GM21717 (cell line): ENCODE results near the gene GRM4.

Experiments
- ATAC-seq: cut with Tn5 transposase; IDR thresholded peaks from one replicate; pipeline ENCODE4 v1.9.1; 2021; ENCODE audit warnings: mild to moderate bottlenecking, moderate library complexity; ENCODE audit not compliant: unreplicated experiment

Gene GRM4

GRCh38 chr6:34065466-34066217, 80.2 kb downstream of the GRM4 start:
- no peak for ATAC-seq

- ATAC-seq = no peak
Measured at GRCh38 chr6:34064675-34065074, 81.2 kb downstream of the GRM4 start.

GRCh38 chr6:34063651-34064050, 82.2 kb downstream of the GRM4 start:
- no peak for ATAC-seq

GRCh38 chr6:34062815-34063214, 83.1 kb downstream of the GRM4 start:
- no peak for ATAC-seq

- ATAC-seq = no peak
Measured at GRCh38 chr6:34062156-34062555, 83.7 kb downstream of the GRM4 start.

- no peak for ATAC-seq
Measured at GRCh38 chr6:34061348-34061747, 84.5 kb downstream of the GRM4 start.

GRCh38 chr6:34059914-34060313, 86.0 kb downstream of the GRM4 start:
- no peak for ATAC-seq

GRCh38 chr6:34059136-34059731, 86.7 kb downstream of the GRM4 start:
- no peak for ATAC-seq

- no peak for ATAC-seq
Measured at GRCh38 chr6:34057790-34058189, 88.1 kb downstream of the GRM4 start.

- no peak for ATAC-seq
Measured at GRCh38 chr6:34057191-34057590, 88.7 kb downstream of the GRM4 start.

GRCh38 chr6:34056305-34057108, 89.4 kb downstream of the GRM4 start:
- ATAC-seq = no peak

GRCh38 chr6:34055223-34055933, 90.5 kb downstream of the GRM4 start:
- ATAC-seq = no peak

- no peak for ATAC-seq
Measured at GRCh38 chr6:34053721-34054120, 92.2 kb downstream of the GRM4 start.

GRCh38 chr6:34052918-34053608, 92.8 kb downstream of the GRM4 start:
- ATAC-seq = no peak

GRCh38 chr6:34052071-34052825, 93.6 kb downstream of the GRM4 start:
- no peak for ATAC-seq

GRCh38 chr6:34051331-34051919, 94.5 kb downstream of the GRM4 start:
- ATAC-seq = no peak

GRCh38 chr6:34050691-34051090, 95.2 kb downstream of the GRM4 start:
- ATAC-seq = no peak

GRCh38 chr6:34049395-34050342, 96.2 kb downstream of the GRM4 start:
- no peak for ATAC-seq
